GM18526 (cell line): ENCODE data around the gene GABRE.

Experiments
- POLR2A ChIP-seq: IDR thresholded peaks from 3 replicates; pipeline ENCODE4 v1.6.1; 2011; ENCODE audit not compliant: insufficient read length; ENCODE audit errors: extremely low read depth

The GABRE gene, protein sequence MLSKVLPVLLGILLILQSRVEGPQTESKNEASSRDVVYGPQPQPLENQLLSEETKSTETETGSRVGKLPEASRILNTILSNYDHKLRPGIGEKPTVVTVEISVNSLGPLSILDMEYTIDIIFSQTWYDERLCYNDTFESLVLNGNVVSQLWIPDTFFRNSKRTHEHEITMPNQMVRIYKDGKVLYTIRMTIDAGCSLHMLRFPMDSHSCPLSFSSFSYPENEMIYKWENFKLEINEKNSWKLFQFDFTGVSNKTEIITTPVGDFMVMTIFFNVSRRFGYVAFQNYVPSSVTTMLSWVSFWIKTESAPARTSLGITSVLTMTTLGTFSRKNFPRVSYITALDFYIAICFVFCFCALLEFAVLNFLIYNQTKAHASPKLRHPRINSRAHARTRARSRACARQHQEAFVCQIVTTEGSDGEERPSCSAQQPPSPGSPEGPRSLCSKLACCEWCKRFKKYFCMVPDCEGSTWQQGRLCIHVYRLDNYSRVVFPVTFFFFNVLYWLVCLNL

DNA sequence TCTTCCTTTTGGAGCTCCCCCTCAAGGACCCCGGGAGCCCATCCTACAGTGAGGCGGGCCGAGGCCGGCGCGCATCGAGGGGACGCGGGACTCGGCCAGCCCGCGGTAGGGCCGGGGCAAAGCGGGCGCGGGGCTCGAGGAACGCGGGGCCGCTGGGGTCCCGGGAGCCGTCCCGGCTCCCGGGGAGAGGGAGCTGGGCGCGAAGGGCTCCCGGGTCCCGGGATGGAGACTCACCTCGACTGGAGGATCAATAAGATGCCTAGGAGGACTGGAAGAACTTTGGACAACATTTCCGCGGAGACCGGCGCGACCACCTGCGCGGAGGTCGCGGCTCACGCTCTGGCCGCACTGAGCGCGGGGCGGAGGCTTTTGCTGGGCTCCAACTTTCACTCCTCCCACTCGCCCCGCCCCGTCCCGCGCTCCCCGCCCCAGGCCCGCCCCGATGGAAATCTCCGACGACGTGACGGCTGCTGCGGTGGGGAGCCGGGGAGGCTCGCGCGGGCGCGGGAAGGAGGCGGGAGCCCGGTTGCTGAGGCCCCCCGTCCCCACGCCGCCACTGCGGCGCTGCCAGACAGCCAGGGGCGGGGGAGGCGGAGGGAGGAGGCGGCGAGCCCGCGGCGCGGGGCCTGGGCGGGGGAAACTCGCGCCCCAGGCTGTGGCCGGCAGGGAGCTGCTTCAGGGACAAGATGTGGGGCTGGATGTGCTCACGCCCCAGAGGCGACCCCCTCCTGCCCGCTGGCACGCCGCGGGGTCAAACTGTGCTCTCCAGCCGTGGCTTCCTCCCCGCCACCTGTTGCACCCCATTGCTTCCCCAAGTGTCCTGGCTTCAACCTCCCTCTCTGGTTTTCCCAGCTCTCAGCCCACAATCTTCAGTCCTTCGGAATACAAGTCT is at the start of gene GABRE:
TSS of gene GABRE (minus strand) at position 341 of the 892 bp plus-strand sequence. CDS start at position 290, 51 bp downstream.
- no peak for TF ChIP-seq POLR2A

DNA sequence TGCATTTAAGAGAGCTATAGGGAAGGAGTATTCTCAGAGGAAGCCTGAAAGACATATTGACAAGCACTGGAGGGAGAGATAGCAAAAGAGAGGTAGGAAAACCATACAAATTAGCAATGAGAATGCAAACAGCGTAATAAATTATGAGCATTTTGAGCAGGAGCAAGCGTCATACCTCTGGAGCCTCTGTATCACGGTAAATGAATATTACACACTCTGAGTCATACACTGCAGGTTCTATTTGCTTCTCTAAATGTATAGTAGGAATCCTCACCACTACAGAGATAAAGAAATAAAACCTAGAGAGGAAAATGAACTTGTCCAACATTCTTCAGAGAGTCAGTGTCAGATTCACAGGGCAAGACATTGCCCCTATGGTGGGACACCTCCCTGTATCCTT is 46.4 kb upstream of the GABRE start:
- TF ChIP-seq POLR2A, result no peak

DNA sequence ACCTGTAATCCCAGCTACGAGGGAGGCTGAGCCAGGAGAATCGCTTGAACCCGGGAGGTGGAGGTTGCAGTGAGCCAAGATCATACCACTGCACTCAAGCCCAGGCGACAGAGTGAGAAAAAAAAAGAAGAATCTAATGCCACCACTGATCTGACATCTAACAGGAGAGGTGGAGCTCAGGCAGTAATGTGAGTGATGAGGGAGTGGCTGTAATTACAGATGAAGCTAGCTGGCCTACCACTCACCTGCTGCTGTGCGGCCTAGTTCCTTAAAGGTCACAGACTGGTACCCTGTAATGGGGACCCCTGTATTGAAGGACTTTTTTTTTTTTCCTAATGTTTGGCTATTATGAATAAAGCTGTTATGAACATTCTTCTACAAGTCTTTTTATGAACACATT is 25.3 kb upstream of the GABRE start:
- TF ChIP-seq POLR2A, result no peak

DNA sequence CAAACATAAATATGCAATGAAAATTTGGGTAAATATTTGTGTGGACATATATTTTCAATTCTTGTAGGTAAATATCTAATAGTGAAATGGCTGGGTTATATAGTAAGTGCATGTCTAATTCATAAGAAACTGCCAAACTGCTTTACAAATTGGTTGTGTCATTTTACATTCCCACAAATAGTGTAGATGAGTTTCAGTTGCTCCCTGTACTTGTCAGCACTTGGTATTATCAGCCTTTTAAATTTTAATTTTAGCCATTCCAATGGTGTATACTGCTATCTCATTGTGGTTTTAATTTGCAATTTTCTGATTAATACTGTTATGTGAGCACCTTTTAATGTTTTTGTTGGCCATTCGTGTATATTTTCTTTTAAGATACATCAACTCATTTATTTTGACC is 23.1 kb upstream of the GABRE start:
- no peak for TF ChIP-seq POLR2A

DNA sequence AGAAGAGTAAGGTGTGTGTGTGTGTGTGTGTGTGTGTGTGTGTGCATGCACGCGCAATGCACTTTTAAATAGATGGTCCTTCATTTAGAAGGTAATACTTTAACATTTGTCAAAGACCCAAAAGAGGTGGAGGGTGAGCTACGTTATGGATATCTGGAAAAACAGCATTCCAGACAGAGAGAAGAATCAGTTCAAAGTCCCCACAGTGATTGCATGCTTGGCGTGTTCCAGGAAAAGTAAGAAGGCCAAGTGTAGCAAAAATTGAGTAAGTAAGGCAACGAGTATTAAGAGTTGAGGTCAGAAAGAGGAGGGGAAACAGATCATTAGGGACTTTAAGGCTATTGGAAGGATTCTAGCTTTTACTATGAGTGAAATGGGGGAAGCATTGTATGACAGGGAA is 21.9 kb upstream of the GABRE start:
- no peak for TF ChIP-seq POLR2A

DNA sequence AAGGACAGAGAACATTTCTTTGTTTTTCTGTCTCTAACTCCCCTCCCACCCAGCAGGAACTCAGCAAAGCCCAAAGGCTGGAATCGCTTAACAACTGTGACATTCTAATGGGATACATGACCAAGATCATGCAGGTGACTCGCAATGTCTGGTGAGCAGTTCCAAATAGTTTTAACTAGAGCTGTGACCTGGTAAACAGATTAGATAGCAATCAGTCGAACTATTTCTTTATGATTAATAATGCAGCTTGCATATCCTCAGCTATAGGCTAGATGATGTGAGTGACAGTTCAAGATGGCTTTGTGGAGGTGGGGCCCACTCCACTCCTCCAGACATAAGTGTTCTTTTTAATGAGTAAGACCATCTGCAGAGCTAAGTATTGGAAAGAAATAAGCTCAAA is 20.0 kb upstream of the GABRE start:
- no peak for TF ChIP-seq POLR2A

DNA sequence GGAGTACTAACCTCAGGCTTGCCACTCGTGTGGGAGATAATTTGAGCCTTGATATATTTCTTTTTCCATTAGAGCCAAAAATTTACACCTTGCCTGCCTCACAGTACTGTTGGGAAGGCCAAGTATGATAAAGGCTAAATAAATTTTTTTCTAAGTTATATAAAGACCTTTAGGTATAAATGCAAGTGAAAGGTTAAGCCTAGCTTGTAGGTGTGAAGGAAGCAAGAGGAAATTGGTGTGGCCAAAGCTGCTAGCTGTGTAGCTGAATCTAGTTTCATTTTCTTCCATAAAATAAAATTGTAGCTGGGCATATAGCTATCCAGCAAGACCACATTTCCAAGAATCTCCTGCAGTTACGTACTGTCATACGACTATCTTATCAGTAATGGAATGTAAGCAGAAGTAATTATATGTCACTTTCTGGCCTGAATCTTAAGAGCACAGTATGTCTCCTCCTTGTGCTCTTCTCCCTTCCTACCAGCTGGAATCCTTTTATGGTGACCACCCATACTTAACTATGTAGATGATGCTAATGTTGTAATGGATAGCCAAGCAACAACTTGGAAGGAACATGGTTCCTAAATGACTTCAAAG is 14.3 kb upstream of the GABRE start:
- TF ChIP-seq POLR2A, result no peak

DNA sequence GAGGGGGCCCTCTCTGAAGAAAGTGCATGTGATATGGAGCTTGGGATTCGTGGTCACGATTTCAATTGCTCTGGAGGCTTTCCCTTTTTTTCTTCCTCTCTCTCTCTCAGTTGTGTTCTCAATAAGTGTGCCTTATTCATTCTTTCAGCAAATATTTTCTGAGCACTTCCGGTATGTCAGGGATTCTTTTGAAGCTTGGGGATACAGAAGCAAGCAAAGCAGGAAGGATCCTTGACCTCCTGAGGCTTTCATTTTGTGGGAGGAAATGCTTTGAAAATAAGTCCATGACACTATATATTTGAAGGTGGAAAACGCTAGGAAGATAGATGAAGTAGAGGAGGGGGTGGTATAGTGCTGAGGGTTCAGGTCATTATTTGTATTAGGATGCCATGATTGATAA is 12.6 kb upstream of the GABRE start:
- TF ChIP-seq POLR2A, result no peak

DNA sequence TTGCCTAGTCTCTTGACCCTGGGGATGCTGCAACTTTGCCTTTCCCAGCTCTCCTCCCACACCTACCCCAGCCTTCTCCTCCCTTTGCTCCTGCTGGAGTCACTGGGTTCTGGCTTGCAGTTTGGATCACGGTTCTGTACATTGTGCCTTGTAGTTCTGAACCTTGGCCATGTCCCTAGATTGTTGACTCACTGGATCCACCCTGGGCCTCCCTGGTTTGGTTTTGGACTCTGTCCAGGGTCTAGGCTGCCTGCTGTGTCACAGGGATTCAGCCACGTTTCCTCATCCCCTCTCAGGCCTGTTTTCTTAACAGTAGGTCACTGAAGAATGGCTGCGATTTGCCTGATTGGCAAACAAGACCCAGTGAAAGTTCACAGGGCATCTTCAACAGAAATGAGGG is 11.5 kb upstream of the GABRE start:
- no peak for TF ChIP-seq POLR2A

DNA sequence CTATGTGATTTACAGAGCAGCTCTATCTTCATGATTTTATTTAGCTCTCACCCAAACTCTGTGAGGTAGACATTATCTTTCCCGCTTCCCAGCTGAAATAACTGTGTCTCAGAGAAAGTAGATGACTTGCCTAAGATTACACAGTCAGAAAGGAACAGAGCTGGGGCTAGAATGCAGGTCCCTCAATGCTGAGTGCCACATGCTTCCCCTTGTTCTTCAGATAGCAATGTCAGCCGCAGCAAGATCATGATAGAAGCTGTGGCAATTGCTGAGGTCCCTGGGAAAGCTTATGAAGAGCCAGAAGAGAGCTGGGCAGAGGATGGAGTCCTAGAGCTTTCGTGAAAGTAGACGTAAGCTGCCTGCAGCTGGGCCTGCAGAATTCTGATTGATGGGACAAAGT is 11.1 kb upstream of the GABRE start:
- no peak for TF ChIP-seq POLR2A

DNA sequence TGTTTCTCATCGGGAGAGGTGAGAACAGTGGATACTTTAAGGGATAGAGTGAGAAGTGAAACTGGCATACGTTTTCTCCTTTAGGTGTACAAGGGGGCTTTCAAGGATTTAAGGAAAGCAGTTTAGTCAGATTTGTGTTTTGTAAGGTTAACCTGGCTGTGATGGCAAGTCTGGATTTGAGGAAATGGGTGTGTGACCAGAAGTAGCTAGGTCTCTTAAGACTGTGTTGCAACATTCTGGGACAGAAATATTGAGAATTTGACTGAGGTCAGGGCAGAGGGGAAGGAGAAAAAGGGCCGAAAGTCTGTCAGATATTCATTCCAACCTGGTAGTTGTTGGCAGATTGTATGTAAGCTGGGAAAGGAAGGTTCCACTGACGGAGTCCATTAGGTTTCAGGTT is 10.4 kb upstream of the GABRE start:
- TF ChIP-seq POLR2A, result no peak

DNA sequence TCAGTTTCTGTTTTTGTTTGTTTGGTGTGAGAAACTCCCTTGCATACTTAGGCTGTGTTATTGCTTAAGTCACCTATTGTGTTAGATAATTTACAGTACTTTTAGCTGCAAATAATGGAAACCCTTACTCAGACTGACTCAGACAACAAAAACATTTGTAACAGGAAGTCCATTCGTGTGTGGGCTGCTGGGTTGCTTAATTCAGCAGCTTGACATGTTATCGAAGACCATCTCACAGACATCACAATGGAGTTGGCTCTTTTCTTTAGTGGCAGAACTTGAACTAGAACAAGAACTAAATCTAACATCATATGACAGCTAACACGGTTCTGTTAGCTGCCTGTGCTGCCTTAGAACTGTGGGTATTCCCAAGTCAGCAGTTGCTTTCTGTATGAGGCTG is 9.9 kb upstream of the GABRE start:
- no peak for TF ChIP-seq POLR2A

DNA sequence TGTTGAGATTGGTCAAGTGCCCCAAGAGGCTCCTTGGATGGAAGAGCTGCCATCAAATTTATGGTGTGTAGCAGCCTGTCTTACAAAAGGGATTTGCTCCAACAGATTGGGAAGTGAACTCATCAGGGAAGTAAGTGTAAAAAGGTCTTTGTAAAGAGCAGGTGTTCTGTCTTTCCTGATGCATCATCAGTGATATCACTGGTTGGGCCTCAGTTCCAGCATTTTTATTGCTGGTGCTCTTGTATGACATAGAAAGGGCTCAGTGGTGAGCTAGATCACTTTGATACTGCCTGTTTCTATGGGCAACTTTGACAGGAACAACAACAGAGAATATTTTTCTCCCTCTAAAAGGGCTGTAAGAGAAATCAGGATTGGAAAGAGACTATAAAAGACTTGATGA is 8.7 kb upstream of the GABRE start:
- no peak for TF ChIP-seq POLR2A

DNA sequence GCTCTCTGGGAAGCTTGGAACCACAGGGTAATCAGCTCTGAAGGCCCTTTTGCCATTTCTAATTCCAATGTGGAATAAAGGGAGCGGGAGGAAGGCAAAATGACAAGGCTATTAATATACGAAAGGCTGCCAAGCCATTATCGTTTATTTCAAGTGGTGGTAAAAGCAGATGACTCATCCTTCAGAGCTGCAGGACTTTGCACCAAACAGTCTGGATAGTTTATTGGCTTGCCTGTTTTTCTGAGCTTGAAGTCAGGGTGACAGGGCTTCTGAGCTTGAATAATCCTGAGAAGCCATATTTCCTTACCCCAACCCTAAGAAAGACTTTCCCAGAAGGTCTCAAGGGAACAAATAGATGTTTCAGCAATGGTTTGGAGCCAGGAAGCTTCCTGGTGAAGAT is 7.7 kb upstream of the GABRE start:
- no peak for TF ChIP-seq POLR2A

DNA sequence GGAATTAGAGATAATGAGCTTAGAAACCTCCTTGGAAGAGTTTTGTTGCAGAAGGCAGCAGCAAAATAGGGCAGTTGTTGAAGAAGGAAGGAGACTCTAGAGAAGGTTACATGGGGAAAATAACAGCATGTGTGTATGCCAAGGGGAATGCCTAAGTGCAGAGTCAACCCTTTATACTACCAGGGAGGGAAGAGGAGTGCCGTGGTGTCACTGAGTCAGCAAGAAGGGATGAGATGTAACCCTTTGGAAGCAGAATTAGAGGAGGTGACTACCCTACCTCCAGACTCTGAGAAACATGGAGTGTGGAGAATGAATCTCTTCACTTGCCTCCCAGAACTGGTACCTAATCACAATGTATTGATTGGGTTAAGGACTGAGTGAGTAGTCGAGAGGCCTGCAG is 6.7 kb upstream of the GABRE start:
- TF ChIP-seq POLR2A, result no peak

DNA sequence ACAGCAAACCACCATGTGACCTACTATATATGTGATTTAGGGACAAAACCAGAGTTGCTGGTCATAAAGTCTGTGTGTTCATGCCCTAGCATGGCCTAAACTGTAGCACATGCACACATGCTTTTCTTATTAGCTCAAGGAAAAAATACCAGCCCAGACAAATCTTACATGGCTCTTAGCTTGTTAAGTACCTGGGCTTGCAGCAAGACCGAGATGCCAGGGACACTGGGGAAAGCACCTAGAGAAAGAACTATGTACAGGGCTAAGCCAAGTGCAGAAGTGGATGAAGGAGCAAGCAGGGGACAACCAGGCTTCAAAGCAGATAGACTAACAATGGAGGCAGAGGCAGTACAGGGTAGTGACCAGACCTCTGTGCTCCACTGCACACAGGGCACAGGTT is 3.4 kb upstream of the GABRE start:
- TF ChIP-seq POLR2A, result no peak

DNA sequence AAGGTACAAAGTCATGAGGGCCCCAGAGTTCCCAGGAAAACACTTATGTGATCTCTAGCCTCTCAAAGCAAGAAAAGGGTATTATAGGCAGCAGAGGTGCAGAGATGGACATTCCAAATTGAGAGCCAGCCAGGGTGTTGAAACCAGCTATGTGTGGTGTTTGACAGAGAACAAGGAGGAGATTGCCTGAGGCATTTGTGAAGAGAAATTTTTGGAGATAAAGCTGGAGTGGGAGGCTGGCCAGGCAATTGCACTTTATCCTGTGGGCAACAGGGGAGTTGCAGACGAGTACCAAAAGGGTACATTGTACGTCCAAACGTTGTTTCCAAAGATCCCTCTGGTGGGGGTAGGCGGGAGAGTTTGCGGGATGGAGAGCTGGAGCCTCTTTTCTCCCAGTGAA is 2.5 kb upstream of the GABRE start:
- TF ChIP-seq POLR2A, result no peak
